GM12873 (cell line): ENCODE measurements around the gene FAH.

ENCODE experiments used
- CTCF ChIP-seq: IDR thresholded peaks from 2 replicates; pipeline ENCODE4 v1.5.1; 2012; ENCODE audit warnings: low read depth, mild to moderate bottlenecking, moderate library complexity, low read length, control low read depth; ENCODE audit not compliant: insufficient read depth; ENCODE audit errors: missing control alignments

FAH gene

GRCh38 chr15:80151576-80151975, 1.2 kb upstream of the FAH start:
- no peak for TF ChIP-seq CTCF

GRCh38 chr15:80152180-80152895, 461 bp upstream of the FAH start:
- TF ChIP-seq CTCF, result no peak

GRCh38 chr15:80153900-80154299, 1.1 kb downstream of the FAH start:
- no peak for TF ChIP-seq CTCF

GRCh38 chr15:80154336-80154735, 1.5 kb downstream of the FAH start:
- no peak for TF ChIP-seq CTCF

- no peak for TF ChIP-seq CTCF
Measured at GRCh38 chr15:80155001-80155377, 2.2 kb downstream of the FAH start.

- TF ChIP-seq CTCF, result no peak
Measured at GRCh38 chr15:80156176-80156720, 3.4 kb downstream of the FAH start.

- no peak for TF ChIP-seq CTCF
Measured at GRCh38 chr15:80157215-80157614, 4.4 kb downstream of the FAH start.
